DMS 273 treated with DMSO at 0.1 percent for 48 hours (cell line): ENCODE results near the gene LYAR.

Experiments used
- DNase-seq: peaks from one replicate; lab custom pipeline; 2025; lab: John Stamatoyannopoulos, UW

LYAR gene

GRCh38 chr4:4315461-4316149, 25.7 kb upstream of the LYAR start:
- DNase-seq, result no peak

- DNase-seq, result no peak
Observed at GRCh38 chr4:4311193-4311592, 21.2 kb upstream of the LYAR start.

- DNase-seq, result no peak
Observed at GRCh38 chr4:4308800-4309441, 19.0 kb upstream of the LYAR start.

- no peak for DNase-seq
Observed at GRCh38 chr4:4306920-4307319, 17.0 kb upstream of the LYAR start.

GRCh38 chr4:4302416-4302815, 12.5 kb upstream of the LYAR start:
- no peak for DNase-seq

GRCh38 chr4:4302001-4302400, 12.0 kb upstream of the LYAR start:
- DNase-seq, result no peak

GRCh38 chr4:4299006-4299405, 9.1 kb upstream of the LYAR start:
- DNase-seq, result no peak

- DNase-seq, result no peak
Observed at GRCh38 chr4:4296283-4296846, 6.4 kb upstream of the LYAR start.

GRCh38 chr4:4293279-4293678, 3.3 kb upstream of the LYAR start:
- no peak for DNase-seq

GRCh38 chr4:4289597-4289940, 385 bp downstream of the LYAR start:
- no peak for DNase-seq

GRCh38 chr4:4289055-4289454, 899 bp downstream of the LYAR start:
- no peak for DNase-seq

- no peak for DNase-seq
Observed at GRCh38 chr4:4288098-4288497, 1.9 kb downstream of the LYAR start.

- DNase-seq, result no peak
Observed at GRCh38 chr4:4284827-4285618, 4.9 kb downstream of the LYAR start.

- no peak for DNase-seq
Observed at GRCh38 chr4:4281787-4282186, 8.2 kb downstream of the LYAR start.

- no peak for DNase-seq
Observed at GRCh38 chr4:4277531-4277930, 12.4 kb downstream of the LYAR start.

GRCh38 chr4:4274226-4274625, 15.7 kb downstream of the LYAR start:
- DNase-seq, result no peak

GRCh38 chr4:4271912-4272311, 18.0 kb downstream of the LYAR start:
- DNase-seq, result no peak

- no peak for DNase-seq
Observed at GRCh38 chr4:4270529-4270928, 19.4 kb downstream of the LYAR start.

- no peak for DNase-seq
Observed at GRCh38 chr4:4269856-4270255, 20.1 kb downstream of the LYAR start.

- DNase-seq, result no peak
Observed at GRCh38 chr4:4269331-4269731, 20.6 kb downstream of the LYAR start.

- DNase-seq, result no peak
Observed at GRCh38 chr4:4268776-4269175, 21.2 kb downstream of the LYAR start.

GRCh38 chr4:4267981-4268380, 22.0 kb downstream of the LYAR start:
- no peak for DNase-seq

- DNase-seq, result peak; percentile 30
Observed at GRCh38 chr4:4260185-4260751, 29.7 kb downstream of the LYAR start.
